Endothelial cell of umbilical vein (primary cell): ENCODE measurements around the gene ST6GALNAC6. TPM values are rescaled to one million over a fixed set of nuclear protein-coding genes. Genes with fewer than 3 reads are reported as not detected.

Experiments
- BruUV-seq: library from RNA; stranded (reverse); fragments of 400-500 nt; replicated peaks from 2 replicates; lab custom pipeline; 2021; lab: Mats Ljungman, UMichigan
- CTCF ChIA-PET: fragments of 300-600, 350-600 bp; sonication (Branson Sonifier 250); formaldehyde crosslinking; loops from one replicate; lab custom pipeline; 2021; ENCODE audit warnings: antibody characterized with exemption, inconsistent platforms; lab: Charles Lee
- POLR2A ChIA-PET: fragments of 300-600, 350-600 bp; sonication (Branson Sonifier 250); formaldehyde crosslinking; loops from one replicate; lab custom pipeline; 2021; ENCODE audit warnings: antibody characterized with exemption, inconsistent platforms; lab: Charles Lee
- DNase-seq: peaks from one replicate; pipeline ENCODE4 v3.0.0-alpha.2; 2011; ENCODE audit warnings: low read depth, low spot score
- FAIRE-seq: peaks from 2 replicates; lab custom pipeline; 2011; peaks lifted over from hg19 to GRCh38; lab: Jason Lieb, UNC
- H2AFZ ChIP-seq: 2 replicates; pipeline ENCODE4 v1.6.0; 2012; ENCODE audit warnings: low read depth, low read length, control low read depth, inconsistent platforms
- H3K27ac ChIP-seq: 2 replicates; pipeline ENCODE4 v1.5.1; 2011; ENCODE audit warnings: low read depth, mild to moderate bottlenecking, control low read depth, low read length, moderate library complexity; ENCODE audit not compliant: insufficient read depth
- H3K27me3 ChIP-seq, 2 experiments: 2 replicates each; pipeline versions ENCODE4 v1.6.0 to v1.6.1; 2011; ENCODE audit warnings: low read length in 2 of 2, mixed read lengths in 1 of 2; ENCODE audit not compliant: control insufficient read depth in 2 of 2, insufficient read depth in 2 of 2
- H3K36me3 ChIP-seq, 2 experiments: 2 replicates in 1 of 2; 3 replicates in 1 of 2; pipeline ENCODE4 v1.5.1; 2011; ENCODE audit warnings: low read length in 2 of 2, mild to moderate bottlenecking in 1 of 2, moderate library complexity in 1 of 2; ENCODE audit not compliant: control insufficient read depth in 2 of 2, insufficient read depth in 2 of 2; ENCODE audit errors: extremely low read depth in 1 of 2
- H3K4me1 ChIP-seq: 3 replicates; pipeline ENCODE4 v1.5.1; 2011; ENCODE audit warnings: mild to moderate bottlenecking, low read length; ENCODE audit not compliant: control insufficient read depth, insufficient read depth; ENCODE audit errors: extremely low read depth
- H3K4me2 ChIP-seq: 2 replicates; pipeline ENCODE4 v1.6.1; 2011; ENCODE audit warnings: low read length, control low read depth, mixed read lengths; ENCODE audit not compliant: insufficient read depth
- H3K4me3 ChIP-seq, 3 experiments: fragments of 200-600 bp in 1 of 3; sonication (generic), shearing (Covaris generic) in 1 of 3; replicated peaks in 1 of 3; 2 replicates each; pipeline ENCODE4 v1.5.1; 2011 to 2016; ENCODE audit warnings: control low read depth in 3 of 3, low read length in 3 of 3, mild to moderate bottlenecking in 2 of 3, inconsistent platforms in 1 of 3, low read depth in 1 of 3, moderate library complexity in 1 of 3; ENCODE audit not compliant: insufficient read depth in 1 of 3
- H3K79me2 ChIP-seq: 2 replicates; pipeline ENCODE4 v1.6.0; 2012; ENCODE audit warnings: low read length, inconsistent platforms; ENCODE audit not compliant: control insufficient read depth, insufficient read depth
- H3K9ac ChIP-seq: replicated peaks from 2 replicates; pipeline ENCODE3; 2011; ENCODE audit warnings: low read length, control low read depth; ENCODE audit not compliant: insufficient read depth; ENCODE audit errors: extremely low read depth
- H3K9me1 ChIP-seq: replicated peaks from 3 replicates; pipeline ENCODE4 v1.6.0; 2011; ENCODE audit warnings: mild to moderate bottlenecking, low read length; ENCODE audit not compliant: control insufficient read depth, insufficient read depth; ENCODE audit errors: extremely low read depth
- H3K9me3 ChIP-seq: replicated peaks from 2 replicates; pipeline ENCODE4 v1.5.1; 2012; ENCODE audit warnings: low read length, inconsistent platforms; ENCODE audit not compliant: control insufficient read depth, insufficient read depth
- H4K20me1 ChIP-seq: replicated peaks from 2 replicates; pipeline ENCODE3; 2011; ENCODE audit warnings: mild to moderate bottlenecking, low read length; ENCODE audit not compliant: control insufficient read depth, insufficient read depth; ENCODE audit errors: extremely low read depth
- CTCF ChIP-seq, 2 donors: IDR thresholded peaks; 1 replicate in 1 of 2; 2 replicates in 1 of 2; pipeline ENCODE4 v1.5.1; 2011; ENCODE audit warnings: low read length in 2 of 2, mild to moderate bottlenecking in 2 of 2, moderate library complexity in 2 of 2, control low read depth in 1 of 2, inconsistent platforms in 1 of 2, low read depth in 1 of 2; ENCODE audit not compliant: insufficient read depth in 1 of 2; ENCODE audit errors: extremely low read depth in 1 of 2
- EZH2 ChIP-seq: IDR thresholded peaks from 2 replicates; pipeline ENCODE4 v1.6.1; 2012; ENCODE audit warnings: borderline replicate concordance, low read depth, mild to moderate bottlenecking, moderate library complexity, low read length, inconsistent platforms; ENCODE audit not compliant: severe bottlenecking
- FOS ChIP-seq: IDR thresholded peaks from 2 replicates; pipeline ENCODE4 v1.6.1; 2011; ENCODE audit warnings: mild to moderate bottlenecking, low read length, moderate library complexity, borderline replicate concordance; ENCODE audit not compliant: insufficient read depth
- GATA2 ChIP-seq: IDR thresholded peaks from 2 replicates; pipeline ENCODE4 v1.7.0; 2011; ENCODE audit warnings: low read depth, mild to moderate bottlenecking, moderate library complexity, mixed read lengths, low read length; ENCODE audit not compliant: insufficient read length, insufficient read depth
- JUN ChIP-seq: IDR thresholded peaks from 2 replicates; pipeline ENCODE4 v1.6.1; 2011; ENCODE audit warnings: borderline replicate concordance, low read depth; ENCODE audit not compliant: insufficient read length, insufficient read depth
- MAX ChIP-seq: IDR thresholded peaks from 2 replicates; pipeline ENCODE4 v1.6.1; 2011; ENCODE audit not compliant: insufficient read depth, insufficient read length
- MYC ChIP-seq: IDR thresholded peaks from one replicate; pipeline ENCODE4 v1.6.1; 2011; ENCODE audit warnings: mild to moderate bottlenecking, low read depth, low read length
- POLR2A ChIP-seq: IDR thresholded peaks from 2 replicates; pipeline ENCODE4 v1.6.1; 2012; ENCODE audit warnings: low read depth, mild to moderate bottlenecking, control low read depth, low read length
- POLR2AphosphoS5 ChIP-seq: IDR thresholded peaks from 2 replicates; pipeline ENCODE4 v1.6.1; 2012; ENCODE audit warnings: low read depth, mild to moderate bottlenecking, control low read depth, low read length, moderate library complexity; ENCODE audit not compliant: insufficient read depth
- dilution Hi-C: fragments of 300-500 bp; cut with MboI; formaldehyde crosslinking; loops from one replicate; pipeline ENCODE4 v1.15.0; 2019; ENCODE audit warnings: low sequenced_read_pairs; ENCODE audit not compliant: extremely low pct_ligation_motif_present
- intact Hi-C: fragments of 100-400 bp; cut with micrococcal nuclease; formaldehyde crosslinking; loops from one replicate; pipeline ENCODE4 v1.10.0; 2022
- polyA plus RNA-seq, 4 experiments: library from polyadenylated mRNA; depleted of rRNA in 3 of 4; stranded (reverse) in 3 of 4; unstranded in 1 of 4; fragments of >200 nt; gene quantifications; 2 replicates each; pipeline versions ENCODE4 v1.2.1 to v1.2.3, GENCODE V29; 2011 to 2012; ENCODE audit warnings: missing spikeins in 1 of 4
- total RNA-seq: library from RNA; stranded (reverse); gene quantifications from 2 replicates; pipeline ENCODE4 v1.2.3, GENCODE V29; 2021

Gene ST6GALNAC6
- total and polyA plus RNA-seq, 2 donors (not counting 3 experiments of a cell fraction or from before 2014, with no cell fraction given), result 43.0 to 78.9 TPM

DNA sequence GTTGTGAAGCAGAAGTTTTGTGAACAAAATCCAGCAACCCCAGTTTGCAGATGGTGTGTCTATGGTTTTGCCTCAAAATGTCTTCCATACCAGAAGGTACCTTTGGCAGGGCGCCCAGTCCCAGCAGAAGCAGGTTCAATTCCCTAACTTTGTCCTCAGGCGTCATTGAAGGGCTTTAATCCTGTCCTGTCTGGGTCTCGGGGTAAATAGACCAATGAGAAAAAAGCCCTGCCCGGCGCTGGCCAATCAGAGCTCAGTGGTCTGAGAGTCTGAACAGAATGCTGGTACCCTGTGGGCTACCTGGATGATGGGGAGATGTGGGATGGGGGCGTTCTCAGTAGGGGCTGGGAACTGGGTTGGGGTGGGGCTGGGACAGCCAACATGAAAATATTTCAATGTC is 23.6 kb upstream of the ST6GALNAC6 start:
- dilution Hi-C loops (no loop called here), intact Hi-C loops (no loop called here)
- Histone ChIP-seq H3K9me3 (no peaks in the 10 kb centered on the region), H3K79me2 (no peaks in the 10 kb centered on the region), H4K20me1 (no peaks in the 10 kb centered on the region), H3K4me3 (no peak overlapping the region), H3K36me3 (no peaks in the 10 kb centered on the region), H3K9ac (no peak overlapping the region), H3K4me1 (peaks cover 15% of the 10 kb centered on the region), H3K27ac (no peak overlapping the region), H3K9me1 (no peaks in the 10 kb centered on the region), H2AFZ (no peak overlapping the region), H3K4me2 (no peak overlapping the region), H3K27me3 (peaks cover 3 to 6% of the 10 kb centered on the region in 2 experiments)
- POLR2A ChIA-PET, result no interaction called here
- DNase-seq (no peak), FAIRE-seq (peak; percentile 38)
- CTCF ChIA-PET, result interaction anchor here (0.6 to 4.5 kb wide), 7 partner anchors 20 to 333 kb away, joined by 3 to 38 read pairs (median 4); partner anchors contain the start of genes ENG and TOR2A
- TF ChIP-seq MAX, result no peak
- no peak for TF ChIP-seq EZH2
- no peak for TF ChIP-seq POLR2AphosphoS5
- TF ChIP-seq MYC, result no peak
- no peak for TF ChIP-seq FOS
- no peak for TF ChIP-seq POLR2A
- no peak for TF ChIP-seq CTCF (IDR thresholded peaks at IDR 0.05; ENCODE audit: extremely low read depth in 1 of 2, insufficient read depth in 1 of 2, low read depth in 1 of 2, low read length in 2 of 2)
- no peak for TF ChIP-seq GATA2
- no peak for TF ChIP-seq JUN
- BruUV-seq, result no TSS peak
